ENCODE data around the gene AAGAB.

The AAGAB gene

DNA sequence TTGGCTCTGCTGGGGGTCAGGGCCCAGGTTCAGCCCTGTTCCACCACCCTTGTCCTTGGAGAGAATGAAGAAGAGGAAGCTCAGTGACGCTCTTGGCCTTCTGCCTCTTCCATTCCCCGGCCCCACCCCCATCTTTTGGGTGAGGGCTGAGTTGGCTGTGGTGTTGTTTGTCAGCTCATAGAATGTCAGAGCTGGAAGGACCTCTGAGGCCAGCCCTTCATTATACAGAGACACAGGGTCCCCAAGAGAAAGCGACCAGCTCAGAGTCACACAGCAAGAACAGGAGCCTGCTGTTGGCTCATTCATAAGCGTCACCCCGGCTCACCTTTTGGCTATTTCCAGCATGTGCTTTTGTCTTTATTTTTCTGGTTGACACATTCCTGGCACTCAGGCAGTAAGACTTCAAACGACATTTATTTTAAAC lies 68.2 kb downstream of the AAGAB start:
- no peak for DNase-seq

DNA sequence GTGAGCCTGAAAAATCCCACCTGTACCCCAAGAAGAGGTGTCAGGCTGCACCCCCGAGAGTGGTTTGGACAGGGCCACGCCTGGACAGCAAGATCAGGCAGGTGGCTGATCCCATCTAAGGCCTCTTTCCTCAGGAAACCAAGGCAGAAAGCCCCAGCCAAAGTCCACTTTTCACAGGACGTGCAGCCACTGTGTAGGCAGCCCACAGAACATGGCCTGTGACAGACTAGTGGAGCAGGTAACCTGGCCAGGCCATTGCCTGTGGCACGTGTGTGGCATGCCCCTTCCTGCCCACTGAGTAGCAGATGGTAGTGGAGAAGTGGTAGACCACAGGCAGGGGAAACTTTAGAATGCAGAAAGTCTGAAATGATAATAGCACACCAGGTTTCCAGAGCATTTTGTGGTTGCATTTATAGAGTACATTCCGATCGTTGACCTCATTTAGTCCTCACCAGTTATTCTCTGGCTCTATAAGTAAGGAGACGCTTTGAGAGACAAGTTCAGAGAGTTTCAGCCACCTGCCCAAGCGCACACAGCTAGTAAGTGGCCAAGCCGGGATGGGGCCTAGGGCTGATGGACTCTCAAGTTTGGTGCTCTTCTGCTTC lies 68.7 kb downstream of the AAGAB start:
- no peak for DNase-seq

DNA sequence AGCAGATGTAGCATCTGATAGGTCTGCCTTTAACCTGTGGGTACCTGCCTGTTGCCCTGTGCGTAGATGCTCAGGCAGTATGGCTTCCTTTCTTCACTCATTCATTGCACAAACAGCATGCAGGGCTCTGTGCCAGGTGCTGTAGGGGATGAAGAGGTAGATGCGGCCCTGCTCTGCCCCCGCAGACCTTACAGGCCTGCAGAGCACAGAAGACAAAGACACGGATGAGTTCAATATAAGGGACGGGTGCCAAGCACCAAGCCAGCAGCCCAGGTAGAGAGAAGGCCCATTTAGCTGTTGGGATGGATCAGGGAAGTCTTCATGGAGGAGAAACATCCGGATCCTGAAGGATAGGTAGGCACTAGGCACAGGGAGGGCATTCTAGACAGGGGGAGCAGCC lies 69.4 kb downstream of the AAGAB start:
- no peak for DNase-seq

DNA sequence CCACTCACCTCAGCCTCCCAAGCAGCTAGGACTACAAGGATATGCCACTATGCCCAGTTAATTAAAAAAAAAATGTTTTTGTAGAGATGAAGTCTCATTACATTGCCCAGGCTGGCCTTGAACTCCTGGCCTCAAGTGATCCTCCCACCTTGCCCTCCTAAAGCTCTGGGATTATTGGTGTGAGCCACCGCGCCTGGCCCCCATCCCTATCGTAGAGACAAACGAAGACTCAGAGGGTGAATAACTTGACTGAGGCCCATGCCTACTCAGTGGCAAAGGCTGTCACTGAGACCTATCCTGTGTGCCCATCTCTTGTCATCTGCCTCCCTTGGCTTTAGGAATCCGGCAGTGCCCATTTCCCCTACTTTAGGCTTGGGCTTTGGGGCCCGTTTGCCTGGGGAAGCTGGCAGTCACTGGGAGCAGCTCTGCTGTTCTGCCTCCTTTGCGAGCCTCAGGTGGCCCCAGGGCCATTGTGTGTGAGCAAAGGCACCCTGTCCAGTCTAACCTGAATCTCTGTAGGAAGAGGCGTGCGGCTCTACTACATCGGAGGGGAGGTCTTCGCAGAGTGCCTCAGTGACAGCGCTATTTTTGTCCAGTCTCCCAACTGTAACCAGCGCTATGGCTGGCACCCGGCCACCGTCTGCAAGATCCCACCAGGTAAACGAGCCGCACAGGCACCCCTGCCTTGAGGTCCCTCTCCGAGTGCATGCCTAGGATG lies 70.1 kb downstream of the AAGAB start:
- no peak for DNase-seq

GRCh38 chr15:67183443-67184169 lies 70.9 kb downstream of the AAGAB start:
- peak; percentile 60 for DNase-seq

DNA sequence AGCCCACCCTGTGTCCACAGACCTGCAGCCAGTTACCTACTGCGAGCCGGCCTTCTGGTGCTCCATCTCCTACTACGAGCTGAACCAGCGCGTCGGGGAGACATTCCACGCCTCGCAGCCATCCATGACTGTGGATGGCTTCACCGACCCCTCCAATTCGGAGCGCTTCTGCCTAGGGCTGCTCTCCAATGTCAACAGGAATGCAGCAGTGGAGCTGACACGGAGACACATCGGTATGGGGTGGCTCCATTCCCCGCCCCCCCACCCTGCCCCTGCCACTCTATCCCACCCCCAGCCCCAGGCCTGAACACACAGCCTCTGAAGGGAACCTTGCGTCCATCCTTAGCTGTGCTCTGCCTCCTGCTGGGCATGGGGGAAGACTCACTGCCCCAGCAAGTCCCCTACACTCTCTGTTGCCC lies 73.2 kb downstream of the AAGAB start:
- DNase-seq = no peak

DNA sequence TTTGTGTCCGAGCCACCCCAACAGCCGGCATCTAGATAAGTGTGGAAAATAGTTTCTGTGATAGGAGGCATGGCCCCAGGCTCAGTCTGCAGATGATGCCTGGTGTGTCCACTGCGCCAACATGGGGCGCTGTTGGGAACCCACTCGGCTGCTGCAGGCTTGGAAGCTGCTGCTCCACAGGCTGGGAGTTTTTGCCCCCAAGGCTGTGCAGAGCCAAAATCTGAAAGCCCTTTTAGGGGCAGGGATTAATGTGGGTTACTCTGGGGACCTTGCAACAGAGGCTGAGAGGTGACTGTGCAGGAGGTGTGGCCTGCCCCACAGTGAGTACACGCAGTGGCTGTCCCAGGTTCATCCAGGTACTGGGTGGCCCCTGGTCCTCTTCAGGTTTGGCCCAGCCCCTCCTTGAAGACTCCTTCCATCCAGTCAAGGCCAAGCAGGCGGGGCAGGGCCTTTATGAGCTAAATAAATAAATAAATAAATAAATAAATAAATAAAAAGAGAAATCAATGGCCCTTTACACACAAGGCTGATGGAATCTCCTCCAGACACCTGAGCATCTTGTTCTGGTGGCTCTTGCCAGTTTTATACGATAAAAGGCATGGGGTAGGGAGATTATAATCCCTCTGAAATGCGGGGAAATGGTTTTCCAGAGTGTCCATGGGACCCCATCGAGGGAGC lies 73.8 kb downstream of the AAGAB start:
- no peak for DNase-seq

DNA sequence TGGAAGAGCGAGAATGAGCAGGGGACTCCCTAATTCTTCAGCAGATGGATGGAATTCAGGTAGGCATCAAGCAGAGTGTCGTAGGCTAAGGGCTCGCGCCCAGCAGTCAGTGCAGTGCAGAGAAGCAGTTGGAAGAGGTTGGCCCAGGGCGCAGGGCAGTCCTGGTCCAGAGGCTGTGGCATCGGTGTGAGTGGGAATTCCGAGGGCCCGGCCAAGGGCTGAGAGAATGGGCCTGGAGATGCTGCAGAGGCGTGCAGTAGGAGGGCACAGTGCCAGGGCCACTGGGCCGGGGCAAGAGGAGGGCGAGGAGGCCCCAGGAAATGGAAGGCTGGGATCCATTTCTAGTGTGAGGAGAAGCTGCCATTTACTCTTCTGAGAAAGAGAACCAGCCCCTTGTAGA lies 74.4 kb downstream of the AAGAB start:
- DNase-seq = no peak

- no peak for DNase-seq
These were observed 75.0 kb downstream of the AAGAB start for GRCh38 chr15:67179411-67179995.

DNA sequence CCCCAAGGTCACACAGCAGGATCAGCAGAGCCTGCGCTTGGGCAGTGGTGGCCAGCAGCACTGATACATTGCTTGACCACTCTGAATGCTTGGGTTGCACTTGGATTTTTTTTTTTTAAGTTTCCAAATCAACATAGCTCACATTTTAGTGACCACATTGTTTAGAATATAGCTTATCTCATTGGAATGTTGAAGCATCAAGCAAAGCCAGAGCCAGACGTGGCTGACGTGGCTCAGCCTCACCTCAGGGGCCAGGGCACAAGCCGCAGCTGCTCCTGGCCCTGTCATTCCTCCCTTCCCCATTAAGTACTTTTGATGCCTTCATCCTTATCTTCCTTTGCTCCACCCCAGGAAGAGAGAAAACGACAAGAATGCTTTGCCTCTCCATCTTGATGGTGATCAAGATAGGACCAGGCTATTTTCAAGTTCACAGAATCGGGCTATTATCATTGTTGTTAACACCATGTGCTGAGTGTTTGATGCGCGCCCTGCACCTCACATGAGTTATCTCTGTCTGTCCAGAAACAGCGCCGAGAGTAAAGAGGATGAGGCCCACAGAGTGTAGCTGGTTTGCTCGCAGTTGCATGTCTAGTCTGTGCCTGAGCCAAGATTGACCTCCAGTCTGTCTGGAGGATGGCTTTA lies 75.8 kb downstream of the AAGAB start:
- DNase-seq = peak; percentile 80

DNA sequence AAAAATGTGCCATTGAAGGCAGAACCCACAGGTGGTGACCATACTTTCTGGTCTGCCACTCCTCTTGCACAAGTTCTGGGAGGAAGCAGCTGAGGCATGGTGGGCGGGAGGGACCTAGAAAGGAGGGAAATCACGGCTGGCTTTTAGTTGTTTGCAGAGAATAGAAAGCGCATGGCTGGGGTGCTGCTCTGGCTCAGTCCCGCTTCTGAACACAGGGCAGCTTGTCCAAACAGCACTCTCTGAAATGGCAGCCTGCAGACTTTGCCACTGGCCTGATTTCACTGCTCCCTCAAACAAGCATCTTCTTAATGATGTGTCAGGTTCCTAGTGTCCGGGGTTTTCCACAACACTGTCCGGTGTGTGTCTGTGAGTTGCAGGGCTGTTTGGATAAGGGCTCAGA lies 76.7 kb downstream of the AAGAB start:
- no peak for DNase-seq

- no peak for DNase-seq
These were observed 78.1 kb downstream of the AAGAB start for GRCh38 chr15:67176195-67176971.

- DNase-seq = no peak
These were observed 78.8 kb downstream of the AAGAB start for GRCh38 chr15:67175643-67176071.

- no peak for DNase-seq
These were observed 79.4 kb downstream of the AAGAB start for GRCh38 chr15:67174864-67175573.

DNA sequence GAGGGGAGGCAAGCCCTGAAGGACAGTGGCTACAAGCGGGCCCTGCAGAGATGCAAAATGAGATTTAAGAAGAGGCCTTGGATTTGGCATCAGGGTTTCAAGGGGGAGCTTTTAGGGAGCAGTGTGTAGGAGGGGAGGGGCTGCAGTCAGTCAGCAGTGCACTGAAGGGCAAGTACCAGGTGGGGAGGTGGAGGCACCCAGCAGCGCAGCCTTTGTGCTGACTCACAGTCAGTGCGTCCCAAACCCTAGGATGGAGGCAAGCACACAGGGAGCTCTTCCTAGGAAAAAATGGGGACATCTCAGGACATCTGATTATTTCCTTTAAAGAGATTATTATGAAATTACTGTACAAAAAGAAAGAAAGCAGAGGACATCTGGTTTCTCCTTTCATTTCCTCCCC lies 80.0 kb downstream of the AAGAB start:
- no peak for DNase-seq

DNA sequence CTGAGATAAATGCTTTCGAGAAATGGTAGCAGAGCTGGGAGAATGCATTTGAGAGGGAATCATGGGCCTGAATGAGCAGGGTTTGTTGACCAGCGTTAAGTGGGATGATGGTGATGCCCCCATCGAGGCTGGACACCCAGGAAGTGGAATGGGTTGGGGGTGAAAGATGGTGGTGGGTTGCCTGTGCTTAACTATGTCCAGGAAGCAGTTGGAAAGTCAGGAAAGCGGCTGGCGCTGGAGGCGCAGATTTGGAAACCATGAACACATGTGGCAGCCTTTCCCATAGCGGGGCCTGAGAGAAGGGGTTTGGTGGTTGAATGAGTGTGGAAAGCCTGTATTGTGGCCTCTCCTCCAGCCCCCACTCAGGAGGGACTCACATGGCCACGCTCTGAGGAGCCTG lies 80.7 kb downstream of the AAGAB start:
- DNase-seq = no peak

GRCh38 chr15:67173005-67173404 lies 81.5 kb downstream of the AAGAB start:
- DNase-seq = no peak

DNA sequence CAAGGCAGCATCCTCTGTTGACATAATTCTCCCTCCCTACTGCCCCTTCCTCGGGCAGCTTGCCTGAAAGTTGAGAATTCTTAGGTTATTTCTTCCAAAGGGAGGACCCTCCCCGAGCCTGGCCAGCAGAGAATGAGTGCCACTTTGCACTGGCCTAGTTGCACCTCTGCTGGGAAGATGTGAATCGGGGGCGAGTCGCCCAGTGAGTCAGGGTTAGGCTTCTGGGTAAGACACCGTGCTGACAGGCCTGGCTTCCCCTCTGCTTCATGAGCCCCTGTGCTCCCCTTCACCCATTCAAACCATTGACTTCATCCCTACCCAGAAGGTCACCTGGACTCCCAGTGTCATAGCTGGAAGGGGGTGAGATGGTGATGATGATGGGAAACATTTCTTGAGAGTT lies 82.3 kb downstream of the AAGAB start:
- DNase-seq = no peak

DNA sequence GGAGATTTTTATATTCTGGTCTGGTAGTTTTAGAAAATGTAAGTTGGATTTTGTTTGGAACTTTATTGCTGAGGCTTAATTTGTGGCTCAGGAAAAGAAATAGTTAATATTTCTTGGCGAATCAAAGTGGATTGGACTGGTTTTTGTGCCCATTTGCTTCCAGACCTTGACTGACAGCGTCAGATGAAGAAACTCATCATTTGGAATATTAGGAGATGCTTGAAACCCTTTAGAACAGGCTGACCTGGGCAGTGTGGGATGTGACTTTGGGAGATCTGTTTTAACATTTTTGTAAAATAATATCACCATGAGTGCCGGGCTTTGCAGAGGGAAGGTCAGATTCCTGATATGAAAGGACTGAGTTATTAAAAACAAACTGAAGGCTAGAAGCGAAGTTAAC lies 83.0 kb downstream of the AAGAB start:
- no peak for DNase-seq

GRCh38 chr15:67170143-67170925 lies 84.1 kb downstream of the AAGAB start:
- DNase-seq = no peak

Data from amniotic stem cell (primary cell).